BLaER1 treated with 17β-estradiol and CSF1 and Interleukin-3, amounts not matched to agents 10 nM and 100 nM (cell line): ENCODE results near the gene MYEOV.

Experiments used
- H3K27ac ChIP-seq, 11 experiments: shearing (Covaris generic); formaldehyde crosslinking; 2 replicates each; pipeline ENCODE4 v1.8.1; 2022
- H3K27me3 ChIP-seq, 11 experiments: shearing (Covaris generic); formaldehyde crosslinking; 2 replicates each; pipeline ENCODE4 v1.8.1; 2022
- H3K36me3 ChIP-seq, 11 experiments: shearing (Covaris generic); formaldehyde crosslinking; 2 replicates each; pipeline ENCODE4 v1.8.1; 2022
- H3K4me1 ChIP-seq, 10 experiments: shearing (Covaris generic); formaldehyde crosslinking; 2 replicates each; pipeline ENCODE4 v1.8.1; 2022
- H3K4me2 ChIP-seq, 11 experiments: shearing (Covaris generic); formaldehyde crosslinking; 2 replicates each; pipeline ENCODE4 v1.8.1; 2022
- H3K4me3 ChIP-seq, 10 experiments: shearing (Covaris generic); formaldehyde crosslinking; 2 replicates each; pipeline ENCODE4 v1.8.1; 2022
- H3K9ac ChIP-seq, 11 experiments: shearing (Covaris generic); formaldehyde crosslinking; 2 replicates each; pipeline ENCODE4 v1.8.1; 2022
- H3K9me3 ChIP-seq, 11 experiments: shearing (Covaris generic); formaldehyde crosslinking; replicated peaks in 1 of 11; 2 replicates each; pipeline ENCODE4 v1.8.1; 2022
- H4K20me1 ChIP-seq, 11 experiments: shearing (Covaris generic); formaldehyde crosslinking; 2 replicates each; pipeline ENCODE4 v1.8.1; 2022
- Cebpa-rat ChIP-seq, 11 experiments: shearing (Covaris generic); IDR thresholded peaks; 2 replicates each; pipeline ENCODE4 v1.8.1; 2022

MYEOV gene

GRCh38 chr11:69328231-69328630, 34.3 kb downstream of the MYEOV start:
- no peaks in the 10 kb centered on the region for H4K20me1 ChIP-seq
- H3K36me3 ChIP-seq: no peaks in the 10 kb centered on the region
- no peaks in the 10 kb centered on the region for H3K27me3 ChIP-seq
- H3K9ac ChIP-seq: no peak overlapping the region
- no peak for TF ChIP-seq Cebpa-rat (IDR thresholded peaks at IDR 0.05)
- peaks cover 0 to 5% (median 0%) of the 10 kb centered on the region in 10 experiments; a peak in 5 of 20 replicates for H3K4me1 ChIP-seq
- H3K4me3 ChIP-seq: no peak overlapping the region
- H3K27ac ChIP-seq: peak overlapping the region in 2 of 11 experiments; percentile 1 to 44; a peak in 1 of 22 replicates
- no peak overlapping the region for H3K4me2 ChIP-seq
- peaks cover 3 to 15% (median 8%) of the 10 kb centered on the region in 11 experiments; a peak in 12 of 22 replicates for H3K9me3 ChIP-seq

GRCh38 chr11:69329581-69329980, 35.6 kb downstream of the MYEOV start:
- Histone ChIP-seq H3K9ac (no peak overlapping the region), H4K20me1 (no peaks in the 10 kb centered on the region), H3K27ac (no peak overlapping the region), H3K9me3 (peaks cover 0 to 15% (median 5%) of the 10 kb centered on the region in 11 experiments; a peak in 10 of 22 replicates), H3K4me2 (no peak overlapping the region), H3K36me3 (no peaks in the 10 kb centered on the region), H3K4me3 (no peak overlapping the region), H3K4me1 (peaks cover 0 to 8% (median 5%) of the 10 kb centered on the region in 10 experiments; a peak in 12 of 20 replicates), H3K27me3 (no peaks in the 10 kb centered on the region)
- TF ChIP-seq Cebpa-rat (IDR thresholded peaks at IDR 0.05): no peak

- H4K20me1 ChIP-seq: no peaks in the 10 kb centered on the region
- peaks cover 0 to 15% (median 5%) of the 10 kb centered on the region in 11 experiments; a peak in 10 of 22 replicates for H3K9me3 ChIP-seq
- H3K4me3 ChIP-seq: no peak overlapping the region
- no peaks in the 10 kb centered on the region for H3K36me3 ChIP-seq
- no peaks in the 10 kb centered on the region for H3K27me3 ChIP-seq
- H3K4me1 ChIP-seq: peaks cover 0 to 16% (median 7%) of the 10 kb centered on the region in 10 experiments; a peak in 14 of 20 replicates
- TF ChIP-seq Cebpa-rat (IDR thresholded peaks at IDR 0.05): no peak
- no peak overlapping the region for H3K9ac ChIP-seq
- no peak overlapping the region for H3K4me2 ChIP-seq
- no peak overlapping the region for H3K27ac ChIP-seq
These were observed 36.4 kb downstream of the MYEOV start for GRCh38 chr11:69330330-69330729.

GRCh38 chr11:69333149-69333710, 39.3 kb downstream of the MYEOV start:
- Histone ChIP-seq H3K9me3 (peaks cover 0 to 15% (median 5%) of the 10 kb centered on the region in 11 experiments; a peak in 10 of 22 replicates), H4K20me1 (no peaks in the 10 kb centered on the region), H3K27ac (no peak overlapping the region), H3K4me1 (peaks cover 12 to 41% (median 24%) of the 10 kb centered on the region in 10 experiments), H3K36me3 (no peaks in the 10 kb centered on the region), H3K27me3 (no peaks in the 10 kb centered on the region), H3K4me2 (no peak overlapping the region), H3K9ac (no peak overlapping the region), H3K4me3 (no peak overlapping the region)
- no peak for TF ChIP-seq Cebpa-rat (IDR thresholded peaks at IDR 0.05)

- Histone ChIP-seq H4K20me1 (no peaks in the 10 kb centered on the region), H3K4me1 (peaks cover 12 to 41% (median 24%) of the 10 kb centered on the region in 10 experiments), H3K4me3 (no peak overlapping the region), H3K36me3 (no peaks in the 10 kb centered on the region), H3K27me3 (no peaks in the 10 kb centered on the region), H3K27ac (no peak overlapping the region), H3K4me2 (peak overlapping the region in 1 of 11 experiments; percentile 32; a peak in 1 of 22 replicates), H3K9ac (no peak overlapping the region), H3K9me3 (peaks cover 0 to 15% (median 5%) of the 10 kb centered on the region in 11 experiments; a peak in 12 of 22 replicates)
- TF ChIP-seq Cebpa-rat (IDR thresholded peaks at IDR 0.05): no peak
These were observed 39.9 kb downstream of the MYEOV start for GRCh38 chr11:69333879-69334278.

GRCh38 chr11:69335007-69335780, 41.2 kb downstream of the MYEOV start:
- H3K27ac ChIP-seq: peak overlapping the region in 1 of 11 experiments; percentile 25; a peak in 1 of 22 replicates

GRCh38 chr11:69335781-69336405, 41.9 kb downstream of the MYEOV start:
- H3K36me3 ChIP-seq: no peaks in the 10 kb centered on the region; a peak in 1 of 22 replicates
- peaks cover 17 to 31% (median 25%) of the 10 kb centered on the region in 11 experiments for H3K9me3 ChIP-seq
- no peak overlapping the region for H3K4me3 ChIP-seq
- H3K4me1 ChIP-seq: peaks cover 12 to 41% (median 24%) of the 10 kb centered on the region in 10 experiments
- no peak overlapping the region for H3K9ac ChIP-seq
- peak overlapping the region in 4 of 11 experiments; percentile 3 to 26 (median 18); a peak in 5 of 22 replicates for H3K4me2 ChIP-seq
- H3K27ac ChIP-seq: peak overlapping the region in 1 of 11 experiments; percentile 25; a peak in 1 of 22 replicates
- no peaks in the 10 kb centered on the region for H4K20me1 ChIP-seq
- no peak for TF ChIP-seq Cebpa-rat (IDR thresholded peaks at IDR 0.05)
- H3K27me3 ChIP-seq: no peaks in the 10 kb centered on the region

More at GRCh38 chr11:69335007-69335780, 41.2 kb downstream of the MYEOV start:
- TF ChIP-seq Cebpa-rat (IDR thresholded peaks at IDR 0.05): no peak
- Histone ChIP-seq H3K4me2 (peak overlapping the region in 5 of 11 experiments; percentile 9 to 41 (median 11); a peak in 7 of 22 replicates), H3K4me1 (peaks cover 12 to 41% (median 24%) of the 10 kb centered on the region in 10 experiments), H3K9me3 (peaks cover 12 to 26% (median 18%) of the 10 kb centered on the region in 11 experiments), H3K27me3 (no peaks in the 10 kb centered on the region), H3K36me3 (no peaks in the 10 kb centered on the region; a peak in 1 of 22 replicates), H3K4me3 (no peak overlapping the region), H3K9ac (no peak overlapping the region), H4K20me1 (no peaks in the 10 kb centered on the region)

GRCh38 chr11:69337211-69337721, 43.3 kb downstream of the MYEOV start:
- H3K4me2 ChIP-seq: peak overlapping the region; percentile 59 to 79 (median 67)
- H3K9ac ChIP-seq: no peak overlapping the region
- 0 out of 22 replicates have a peak overlapping the region, but pooled peaks of 1 of the 11 experiments have one; percentile 8 for H3K27ac ChIP-seq
- H3K4me3 ChIP-seq: no peak overlapping the region
- no peak for TF ChIP-seq Cebpa-rat (IDR thresholded peaks at IDR 0.05)
- H3K9me3 ChIP-seq: peaks cover 15 to 25% (median 19%) of the 10 kb centered on the region in 11 experiments; a peak in 21 of 22 replicates
- no peaks in the 10 kb centered on the region for H4K20me1 ChIP-seq
- no peaks in the 10 kb centered on the region; a peak in 1 of 22 replicates for H3K36me3 ChIP-seq
- no peaks in the 10 kb centered on the region for H3K27me3 ChIP-seq
- H3K4me1 ChIP-seq: peaks cover 12 to 41% (median 24%) of the 10 kb centered on the region in 10 experiments
